Pons (tissue), 1 donor: ENCODE data around the gene CHTF18.

Experiments used
- DNase-seq: peaks from one replicate; pipeline ENCODE4 v3.0.0-alpha.2; 2016; ENCODE audit warnings: low spot score

Gene CHTF18

DNA sequence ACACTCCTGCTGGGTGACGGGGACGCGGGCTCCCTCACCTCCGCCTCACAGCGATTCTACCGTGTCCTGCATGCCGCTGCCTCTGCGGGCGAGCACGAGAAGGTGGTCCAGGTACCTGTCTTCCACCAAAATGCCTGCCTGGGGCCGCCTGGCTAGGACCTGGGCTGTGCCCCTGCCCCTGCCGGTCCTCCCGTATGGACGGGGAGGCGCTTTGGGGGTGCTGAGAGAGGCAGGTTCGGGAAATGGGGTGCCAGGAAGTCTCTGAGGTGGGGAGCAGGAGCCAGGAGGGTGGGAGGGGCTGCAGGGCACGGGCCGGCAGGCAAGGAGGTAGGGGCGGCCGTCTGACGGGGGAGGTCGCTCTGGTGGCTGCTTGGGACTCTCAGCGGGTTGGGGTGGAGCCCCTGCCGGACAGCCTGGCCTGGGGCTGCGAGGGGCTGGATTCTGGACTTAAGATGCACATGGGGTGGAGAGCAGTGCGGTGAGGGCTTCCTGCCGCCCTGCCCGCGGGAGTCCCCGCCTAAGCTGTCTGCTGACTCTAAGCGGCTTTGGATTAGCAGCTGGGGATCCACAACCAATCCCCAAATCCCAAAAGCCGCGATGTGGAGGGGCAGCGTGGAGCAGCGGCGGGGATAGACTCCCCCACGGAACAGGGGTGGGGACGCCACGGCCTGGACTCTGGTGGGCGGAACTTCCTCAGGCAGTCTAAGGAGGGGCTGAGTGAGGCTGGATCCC, 5.8 kb downstream of the CHTF18 start:
- no peak for DNase-seq

GRCh38 chr16:794853-795466, 6.5 kb downstream of the CHTF18 start:
- DNase-seq = no peak

- DNase-seq = no peak
These were observed 7.3 kb downstream of the CHTF18 start for GRCh38 chr16:795580-796229.

GRCh38 chr16:796296-797119, 8.1 kb downstream of the CHTF18 start:
- no peak for DNase-seq

DNA sequence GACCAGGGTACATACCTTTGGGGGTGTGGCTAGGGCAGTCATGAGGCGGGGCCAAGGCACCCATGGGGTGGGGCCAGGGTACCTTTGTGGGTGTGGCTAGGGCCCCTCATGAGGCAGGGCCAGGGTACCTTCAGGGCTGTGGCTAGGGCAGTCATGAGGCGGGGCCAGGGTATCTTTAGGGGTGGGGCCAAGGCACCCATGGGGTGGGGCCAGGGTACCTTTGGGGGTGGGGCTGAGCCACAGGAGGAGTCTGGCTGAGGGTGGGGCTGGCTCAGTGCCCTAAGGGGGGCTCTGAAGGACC, 8.7 kb downstream of the CHTF18 start:
- no peak for DNase-seq

GRCh38 chr16:797686-798085, 9.3 kb downstream of the CHTF18 start:
- no peak for DNase-seq

DNA sequence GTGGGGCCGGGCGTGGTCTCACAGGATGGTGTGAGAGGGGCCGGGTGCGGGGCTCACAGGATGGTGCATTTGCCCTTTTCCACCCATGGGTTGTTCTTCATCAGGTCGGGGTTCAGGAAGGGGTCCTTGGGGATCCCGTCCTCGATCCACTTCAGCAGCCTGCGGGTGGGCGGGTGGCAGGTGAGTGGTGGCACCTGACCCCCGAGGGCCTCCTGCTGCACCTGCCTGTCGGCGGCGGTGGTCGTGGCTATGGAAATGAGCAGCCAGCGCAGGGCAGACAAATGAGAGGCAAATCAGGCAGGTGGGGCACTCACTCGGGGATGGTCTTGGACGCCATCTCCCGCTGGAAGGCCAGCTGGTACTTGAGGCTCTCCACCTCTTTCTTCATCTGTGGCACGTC, 10.2 kb downstream of the CHTF18 start:
- DNase-seq = no peak

- no peak for DNase-seq
These were observed 10.9 kb downstream of the CHTF18 start for GRCh38 chr16:799111-799947.

DNA sequence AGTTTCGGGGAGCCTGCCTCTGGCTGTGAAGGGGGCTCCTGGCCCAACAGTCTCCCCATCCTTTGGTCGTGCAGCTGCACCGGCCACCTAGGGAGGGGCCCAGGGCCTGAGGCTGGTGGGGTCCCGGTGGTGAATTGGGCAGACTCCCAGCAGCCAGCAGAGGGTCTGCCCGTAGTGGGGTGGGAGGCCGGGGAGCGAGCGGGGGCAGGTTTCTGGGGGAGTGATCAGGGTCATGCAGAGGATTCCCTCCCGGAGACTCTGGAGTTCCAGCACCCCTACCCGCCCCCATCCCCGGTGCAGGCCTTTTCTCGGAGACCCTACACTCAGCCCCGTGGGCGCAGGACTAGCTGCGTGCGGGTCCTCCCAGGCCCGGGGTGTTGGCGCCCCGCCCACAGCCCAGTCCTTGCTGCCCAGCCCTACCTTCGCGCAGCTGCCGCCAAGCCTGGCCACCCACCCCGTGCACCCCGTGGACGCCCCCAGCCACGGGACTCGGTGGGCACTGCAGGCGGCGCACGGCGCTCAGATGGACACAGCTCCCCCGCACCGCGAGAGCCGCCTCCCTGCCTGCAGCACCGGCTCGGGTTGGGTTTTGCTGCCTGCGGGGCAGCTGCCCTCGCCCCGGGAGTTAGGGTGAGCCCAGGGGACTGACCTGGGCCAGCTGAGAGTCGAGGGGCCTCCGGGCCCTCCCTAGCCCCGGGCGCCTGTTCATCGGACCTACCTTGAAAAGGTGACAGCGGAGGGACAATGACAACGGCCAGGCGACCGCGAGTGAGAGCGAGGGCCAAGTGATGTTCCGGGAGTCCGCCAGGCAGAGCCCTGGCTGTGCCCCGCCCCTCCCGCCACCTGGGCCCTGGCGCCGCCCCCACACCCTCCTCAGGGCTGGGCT, 11.8 kb downstream of the CHTF18 start, which contains the start of gene GNG13:
Gene GNG13, minus strand, starts transcription at position 787 of the 886 bp plus-strand sequence. CDS start 1,657 bp downstream, outside the sequence.
- DNase-seq = no peak

DNA sequence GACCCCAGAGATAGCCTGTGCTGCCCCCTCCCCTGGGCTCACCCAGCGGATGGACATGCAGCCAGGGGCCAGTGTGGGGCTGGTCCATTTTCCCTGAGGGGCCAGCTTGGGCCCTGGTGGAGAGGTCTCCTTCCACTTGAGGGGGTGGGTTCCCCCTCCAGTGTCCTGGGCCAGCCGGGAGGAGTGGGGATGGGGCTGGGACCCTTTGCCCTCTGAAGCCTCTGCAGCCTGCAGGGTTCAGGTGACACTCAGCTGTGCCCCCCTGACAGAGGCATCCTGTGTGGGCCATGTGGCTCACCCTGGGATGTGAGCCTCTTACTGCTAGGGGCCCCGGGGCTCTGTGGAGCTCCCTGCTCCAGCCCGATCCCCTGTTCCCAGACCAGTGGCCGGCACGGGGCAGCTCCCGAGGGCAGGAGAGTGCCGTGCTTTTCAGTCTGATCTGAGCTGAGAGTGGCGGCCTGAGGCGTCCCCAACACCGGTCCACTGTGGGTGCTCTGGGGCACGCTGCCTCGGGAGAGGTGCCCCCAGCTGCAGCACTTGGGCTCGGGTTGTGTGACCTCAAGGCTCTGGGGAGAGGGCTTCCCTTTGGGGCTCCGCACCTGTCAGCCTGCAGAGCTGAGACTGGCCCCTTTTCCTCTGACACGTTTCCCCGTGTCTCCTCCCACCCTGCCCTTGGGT, 12.6 kb downstream of the CHTF18 start:
- DNase-seq = no peak

DNA sequence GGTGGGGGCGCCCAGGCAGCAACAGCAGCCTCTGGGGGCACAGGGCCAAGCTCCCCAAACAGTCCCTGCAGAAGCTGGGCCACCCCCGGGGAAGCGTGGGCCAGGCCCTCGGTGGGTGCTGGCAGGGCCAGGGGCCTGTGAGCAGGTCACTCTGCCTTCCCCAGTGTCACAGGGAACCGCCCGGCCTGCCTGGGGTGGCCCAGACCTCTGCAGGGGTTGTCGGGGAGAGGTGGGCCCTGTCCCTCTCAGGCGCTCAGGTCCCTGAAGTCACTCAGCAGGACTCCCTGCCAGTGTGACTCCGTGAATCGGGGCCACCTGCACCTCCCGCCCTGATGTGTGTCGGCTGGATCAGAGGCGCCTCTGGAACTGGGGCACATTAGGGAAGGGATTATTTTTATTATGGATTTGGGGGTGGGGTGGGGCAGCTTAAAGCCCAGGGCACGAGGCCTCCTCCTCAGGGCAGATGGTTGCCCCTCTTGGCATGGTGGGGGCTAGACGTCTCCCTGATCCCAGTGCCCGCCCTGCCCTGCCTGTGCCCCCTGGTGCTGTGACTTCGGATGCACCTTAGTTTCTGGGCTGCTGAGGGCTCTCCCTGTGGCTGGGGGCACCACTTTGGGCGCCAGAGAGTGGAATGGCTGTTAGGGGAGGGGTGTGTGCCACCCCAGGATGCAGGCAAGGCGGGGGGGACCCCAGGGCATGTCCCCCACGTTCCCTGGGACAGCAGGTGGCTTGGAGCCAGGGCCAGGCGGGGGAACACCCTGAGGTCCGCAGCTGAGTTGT, 13.4 kb downstream of the CHTF18 start:
- no peak for DNase-seq

DNA sequence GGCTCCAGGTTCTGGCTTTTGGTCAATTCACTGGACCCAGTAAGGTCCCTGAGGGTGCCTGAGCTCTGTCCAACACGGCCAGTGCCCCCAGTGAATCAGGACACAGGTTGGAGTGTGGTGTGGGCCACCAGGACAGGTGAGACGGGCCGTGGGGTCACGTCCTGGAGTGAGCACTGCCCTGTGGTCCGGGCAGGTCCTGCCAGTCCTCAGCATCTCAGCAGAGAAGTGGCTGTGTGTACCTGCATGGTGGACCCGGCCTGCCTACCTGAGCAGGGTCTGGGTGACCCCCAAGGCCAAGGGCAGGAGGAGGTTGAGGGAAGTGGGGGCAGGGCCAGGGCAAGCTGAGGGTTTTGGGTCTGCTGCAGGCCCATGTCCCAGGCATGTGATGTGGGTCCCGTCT, 14.0 kb downstream of the CHTF18 start:
- DNase-seq = no peak

GRCh38 chr16:802914-803753, 14.7 kb downstream of the CHTF18 start:
- DNase-seq = no peak

DNA sequence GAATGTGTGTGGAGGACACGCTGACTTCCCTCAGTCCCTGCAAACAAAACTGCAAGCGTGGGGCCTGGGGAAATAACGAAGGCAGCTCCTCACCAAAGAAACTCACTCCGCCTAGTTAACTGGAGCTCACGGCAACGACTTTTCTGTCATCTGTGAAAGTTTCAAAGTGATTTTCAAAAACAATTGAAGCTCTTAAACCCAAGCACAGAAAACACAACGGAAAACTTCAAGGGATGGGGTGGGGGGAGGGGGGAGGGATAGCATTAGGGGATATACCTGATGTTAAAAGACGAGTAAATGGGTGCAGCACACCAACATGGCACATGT, 15.3 kb downstream of the CHTF18 start:
- no peak for DNase-seq

- no peak for DNase-seq
These were observed 16.0 kb downstream of the CHTF18 start for GRCh38 chr16:804193-805048.

GRCh38 chr16:805474-805873, 17.1 kb downstream of the CHTF18 start:
- no peak for DNase-seq

GRCh38 chr16:807347-808084, 19.1 kb downstream of the CHTF18 start:
- DNase-seq = peak; percentile 81
